ENCODE measurements around the gene CCL24.
"Not testable (repeated sequence)": the region's sequence is repeated elsewhere in the genome, so short reads cannot be mapped to it uniquely, and the experiment has no call there.

CCL24 gene

GRCh38 chr7:75779035-75779434 is 34.6 kb downstream of the CCL24 start:
- not testable (repeated sequence) for DNase-seq

- no peak for DNase-seq
These were observed 37.2 kb downstream of the CCL24 start for GRCh38 chr7:75776295-75776971.

GRCh38 chr7:75773958-75774357 is 39.6 kb downstream of the CCL24 start:
- not testable (repeated sequence) for DNase-seq

- DNase-seq = no peak
These were observed 41.2 kb downstream of the CCL24 start, which contains the start of gene CCL26 for GRCh38 chr7:75772081-75773077. TSS of gene CCL26 (minus strand) at chr7:75772211. CDS start at chr7:75772176, 35 bp downstream.

GRCh38 chr7:75771224-75771623 is 42.4 kb downstream of the CCL24 start:
- no peak for DNase-seq

GRCh38 chr7:75762350-75762917 is 51.2 kb downstream of the CCL24 start:
- DNase-seq = no peak

GRCh38 chr7:75761801-75762200 is 51.8 kb downstream of the CCL24 start:
- DNase-seq = not testable (repeated sequence)

All from activated naive CD4-positive, alpha-beta T cell (primary cell).